ENCODE measurements around the gene CLEC4A.
A peak's percentile ranks its signal among the peaks of the same experiment; 100 is the strongest.
"Not testable (repeated sequence)": the region's sequence is repeated elsewhere in the genome, so short reads cannot be mapped to it uniquely, and the experiment has no call there.

The CLEC4A gene

DNA sequence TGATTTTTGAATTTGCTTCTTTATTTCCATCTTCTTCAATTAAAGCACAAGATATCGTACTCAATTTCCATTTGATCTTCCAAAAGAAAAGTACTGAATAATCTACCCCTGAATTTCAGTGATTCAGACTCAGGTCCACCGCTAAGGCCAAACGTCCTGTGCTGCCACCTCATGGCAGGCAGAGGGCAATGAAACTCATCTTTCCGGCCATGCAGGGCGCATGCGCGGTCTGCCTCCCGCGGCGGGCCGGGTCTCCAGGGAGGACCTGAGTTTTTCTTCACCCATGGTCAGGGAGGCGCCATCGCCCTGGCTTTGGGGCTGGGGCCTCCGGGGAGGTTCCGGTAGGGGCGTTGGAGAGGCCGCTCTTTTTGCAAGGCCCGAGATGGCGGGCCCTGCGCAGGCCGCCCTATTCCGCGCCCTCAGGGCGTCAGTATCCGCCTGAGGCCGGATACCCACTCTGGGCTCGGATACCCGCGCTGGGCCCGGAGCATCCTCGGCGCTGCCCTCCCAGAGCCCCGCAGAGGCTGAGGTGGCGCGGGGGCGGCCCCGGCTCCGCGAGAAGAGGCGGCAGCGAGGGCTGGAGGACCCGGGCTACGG, 56.7 kb downstream of the CLEC4A start:
- Histone ChIP-seq H2AFZ (ENCODE audit: low read length) (peak overlapping the region; percentile 93), H4K8ac (ENCODE audit: low read depth, low read length) (peak overlapping the region; percentile 17), H3K4me3 (ENCODE audit: low read length in 2 of 2) (peak overlapping the region; percentile 52 to 78), H3K4me2 (ENCODE audit: insufficient read depth, low read length, poor library complexity, severe bottlenecking) (peak overlapping the region; percentile 45)
- WGBS, 2 donors (ENCODE audit: extremely low coverage in 2 of 2, insufficient read length in 2 of 2, insufficient replicate concordance in 1 of 2) = no CpG with 5 or more reads among the region's 43 CpGs
- not testable (repeated sequence) for H4K91ac ChIP-seq (ENCODE audit: low read depth, low read length, poor library complexity); H3K9ac ChIP-seq (ENCODE audit: low read depth, low read length, poor library complexity); H3K9me3 ChIP-seq (replicated peaks in 1 of 2; ENCODE audit: control insufficient read depth in 2 of 2, insufficient read depth in 1 of 2, low read depth in 1 of 2, low read length in 2 of 2); H3K4me1 ChIP-seq (ENCODE audit: control insufficient read depth in 2 of 2, insufficient read depth in 1 of 2, low read depth in 1 of 2, low read length in 2 of 2); H3K14ac ChIP-seq (ENCODE audit: low read length); H2BK12ac ChIP-seq (ENCODE audit: low read length); H2AK5ac ChIP-seq (ENCODE audit: low read depth, low read length); H3K18ac ChIP-seq (ENCODE audit: low read length); H2BK15ac ChIP-seq (ENCODE audit: low read length); H3K27me3 ChIP-seq (ENCODE audit: control insufficient read depth in 3 of 3, insufficient read depth in 3 of 3, low read depth in 1 of 3, low read length in 3 of 3); H2BK120ac ChIP-seq (ENCODE audit: low read depth, low read length); H3K36me3 ChIP-seq (replicated peaks in 1 of 2; ENCODE audit: control insufficient read depth in 2 of 2, insufficient read depth in 2 of 2, low read length in 2 of 2); H3K4ac ChIP-seq (ENCODE audit: low read length); H3K27ac ChIP-seq (replicated peaks; ENCODE audit: low read length); H2BK5ac ChIP-seq (ENCODE audit: low read length); H3K79me1 ChIP-seq (ENCODE audit: low read depth, low read length); H3K23ac ChIP-seq (ENCODE audit: low read depth, low read length, poor library complexity)
- peak; percentile 42 for DNase-seq (ENCODE audit: low spot score)

DNA sequence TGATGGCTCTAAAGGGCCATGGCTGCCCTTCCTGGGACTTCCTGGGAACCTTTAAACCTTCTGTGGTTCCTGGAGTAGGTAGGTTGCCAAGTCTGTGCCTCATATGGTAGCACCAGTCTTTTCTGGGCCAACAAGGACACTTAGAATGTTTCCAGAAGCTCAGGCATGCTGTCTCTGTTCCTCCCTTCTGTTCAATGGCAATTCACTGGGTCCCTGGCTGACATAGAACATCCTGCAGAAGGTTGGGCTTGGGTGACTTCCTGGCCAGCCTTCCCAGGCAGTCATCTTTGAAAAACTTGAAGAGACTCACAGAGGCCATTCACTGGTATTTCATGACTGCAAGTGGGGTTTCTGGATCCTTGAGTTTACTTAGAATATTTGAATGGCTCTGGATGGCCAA, 57.9 kb downstream of the CLEC4A start:
- not testable (repeated sequence) for H3K9me3 ChIP-seq (replicated peaks in 1 of 2; ENCODE audit: control insufficient read depth in 2 of 2, insufficient read depth in 1 of 2, low read depth in 1 of 2, low read length in 2 of 2); H4K8ac ChIP-seq (ENCODE audit: low read depth, low read length); H2BK12ac ChIP-seq (ENCODE audit: low read length); H2AK5ac ChIP-seq (ENCODE audit: low read depth, low read length); H3K4me1 ChIP-seq (ENCODE audit: control insufficient read depth in 2 of 2, insufficient read depth in 1 of 2, low read depth in 1 of 2, low read length in 2 of 2); H3K9ac ChIP-seq (ENCODE audit: low read depth, low read length, poor library complexity); H3K27me3 ChIP-seq (ENCODE audit: control insufficient read depth in 3 of 3, insufficient read depth in 3 of 3, low read depth in 1 of 3, low read length in 3 of 3); DNase-seq (ENCODE audit: low spot score); H2BK5ac ChIP-seq (ENCODE audit: low read length); H3K4me2 ChIP-seq (ENCODE audit: insufficient read depth, low read length, poor library complexity, severe bottlenecking); H3K4me3 ChIP-seq (ENCODE audit: low read length in 2 of 2); H3K23ac ChIP-seq (ENCODE audit: low read depth, low read length, poor library complexity); H3K4ac ChIP-seq (ENCODE audit: low read length); H4K91ac ChIP-seq (ENCODE audit: low read depth, low read length, poor library complexity); H2BK120ac ChIP-seq (ENCODE audit: low read depth, low read length); H3K79me1 ChIP-seq (ENCODE audit: low read depth, low read length); H3K36me3 ChIP-seq (replicated peaks in 1 of 2; ENCODE audit: control insufficient read depth in 2 of 2, insufficient read depth in 2 of 2, low read length in 2 of 2); H2BK15ac ChIP-seq (ENCODE audit: low read length); H3K14ac ChIP-seq (ENCODE audit: low read length); H3K27ac ChIP-seq (replicated peaks; ENCODE audit: low read length); H2AFZ ChIP-seq (ENCODE audit: low read length); H3K18ac ChIP-seq (ENCODE audit: low read length)

DNA sequence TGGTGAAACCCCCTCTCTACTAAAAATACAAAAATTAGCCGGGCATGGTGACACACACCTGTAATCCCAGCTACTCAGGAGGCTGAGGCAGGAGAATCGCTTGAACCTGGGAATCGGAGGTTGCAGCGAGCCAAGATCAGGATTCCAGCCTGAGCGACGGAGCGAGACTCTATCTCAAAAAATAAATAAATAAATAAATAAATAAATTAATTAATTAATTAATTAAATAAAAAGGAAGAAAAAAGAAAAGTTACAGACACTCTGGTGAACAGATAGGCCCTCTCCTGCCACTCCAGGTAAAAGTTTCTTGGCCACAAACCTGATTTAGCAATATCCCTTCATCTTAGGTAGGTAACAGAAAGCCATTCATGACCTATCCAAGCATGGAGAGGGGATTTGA, 59.5 kb downstream of the CLEC4A start:
- WGBS, 2 donors (ENCODE audit: extremely low coverage in 2 of 2, insufficient read length in 2 of 2, insufficient replicate concordance in 1 of 2) = no CpG with 5 or more reads among the region's 7 CpGs
- not testable (repeated sequence) for H3K14ac ChIP-seq (ENCODE audit: low read length); H2BK5ac ChIP-seq (ENCODE audit: low read length); H3K36me3 ChIP-seq (replicated peaks in 1 of 2; ENCODE audit: control insufficient read depth in 2 of 2, insufficient read depth in 2 of 2, low read length in 2 of 2); H3K4me1 ChIP-seq (ENCODE audit: control insufficient read depth in 2 of 2, insufficient read depth in 1 of 2, low read depth in 1 of 2, low read length in 2 of 2); H3K4me3 ChIP-seq (ENCODE audit: low read length in 2 of 2); H3K27ac ChIP-seq (replicated peaks; ENCODE audit: low read length); H3K9me3 ChIP-seq (replicated peaks in 1 of 2; ENCODE audit: control insufficient read depth in 2 of 2, insufficient read depth in 1 of 2, low read depth in 1 of 2, low read length in 2 of 2); H3K79me1 ChIP-seq (ENCODE audit: low read depth, low read length); H2AFZ ChIP-seq (ENCODE audit: low read length); H2BK15ac ChIP-seq (ENCODE audit: low read length); H2BK120ac ChIP-seq (ENCODE audit: low read depth, low read length); H4K8ac ChIP-seq (ENCODE audit: low read depth, low read length); H3K4me2 ChIP-seq (ENCODE audit: insufficient read depth, low read length, poor library complexity, severe bottlenecking); DNase-seq (ENCODE audit: low spot score); H3K23ac ChIP-seq (ENCODE audit: low read depth, low read length, poor library complexity); H2AK5ac ChIP-seq (ENCODE audit: low read depth, low read length); H3K18ac ChIP-seq (ENCODE audit: low read length); H2BK12ac ChIP-seq (ENCODE audit: low read length); H3K9ac ChIP-seq (ENCODE audit: low read depth, low read length, poor library complexity); H4K91ac ChIP-seq (ENCODE audit: low read depth, low read length, poor library complexity); H3K4ac ChIP-seq (ENCODE audit: low read length); H3K27me3 ChIP-seq (ENCODE audit: control insufficient read depth in 3 of 3, insufficient read depth in 3 of 3, low read depth in 1 of 3, low read length in 3 of 3)

DNA sequence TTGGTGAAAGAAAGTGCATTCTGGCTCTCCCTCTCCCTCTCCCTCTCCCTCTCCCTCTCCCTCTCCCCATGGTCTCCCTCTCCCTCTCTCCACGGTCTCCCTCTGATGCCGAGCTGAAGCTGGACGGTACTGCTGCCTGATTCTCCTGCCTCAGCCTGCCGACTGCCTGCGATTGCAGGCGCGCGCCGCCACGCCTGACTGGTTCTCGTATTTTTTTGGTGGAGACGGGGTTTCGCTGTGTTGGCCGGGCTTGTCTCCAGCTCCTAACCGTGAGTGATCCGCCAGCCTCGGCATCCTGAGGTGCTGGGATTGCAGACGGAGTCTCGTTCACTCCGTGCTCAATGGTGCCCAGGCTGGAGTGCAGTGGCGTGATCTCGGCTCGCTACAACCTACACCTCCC, 59.9 kb downstream of the CLEC4A start:
- not testable (repeated sequence) for H4K91ac ChIP-seq (ENCODE audit: low read depth, low read length, poor library complexity); H3K36me3 ChIP-seq (replicated peaks in 1 of 2; ENCODE audit: control insufficient read depth in 2 of 2, insufficient read depth in 2 of 2, low read length in 2 of 2); H4K8ac ChIP-seq (ENCODE audit: low read depth, low read length); H3K14ac ChIP-seq (ENCODE audit: low read length); H3K4me1 ChIP-seq (ENCODE audit: control insufficient read depth in 2 of 2, insufficient read depth in 1 of 2, low read depth in 1 of 2, low read length in 2 of 2); H3K4me2 ChIP-seq (ENCODE audit: insufficient read depth, low read length, poor library complexity, severe bottlenecking); H2BK12ac ChIP-seq (ENCODE audit: low read length); H3K79me1 ChIP-seq (ENCODE audit: low read depth, low read length); H2AK5ac ChIP-seq (ENCODE audit: low read depth, low read length); H2BK15ac ChIP-seq (ENCODE audit: low read length); H2AFZ ChIP-seq (ENCODE audit: low read length); H2BK120ac ChIP-seq (ENCODE audit: low read depth, low read length); H3K9me3 ChIP-seq (replicated peaks in 1 of 2; ENCODE audit: control insufficient read depth in 2 of 2, insufficient read depth in 1 of 2, low read depth in 1 of 2, low read length in 2 of 2); H3K27ac ChIP-seq (replicated peaks; ENCODE audit: low read length); H3K4me3 ChIP-seq (ENCODE audit: low read length in 2 of 2); H2BK5ac ChIP-seq (ENCODE audit: low read length); H3K4ac ChIP-seq (ENCODE audit: low read length); H3K18ac ChIP-seq (ENCODE audit: low read length); H3K9ac ChIP-seq (ENCODE audit: low read depth, low read length, poor library complexity); H3K23ac ChIP-seq (ENCODE audit: low read depth, low read length, poor library complexity); H3K27me3 ChIP-seq (ENCODE audit: control insufficient read depth in 3 of 3, insufficient read depth in 3 of 3, low read depth in 1 of 3, low read length in 3 of 3); DNase-seq (ENCODE audit: low spot score)
- WGBS, 2 donors (ENCODE audit: extremely low coverage in 2 of 2, insufficient read length in 2 of 2, insufficient replicate concordance in 1 of 2) = no CpG with 5 or more reads among the region's 23 CpGs
